ENCODE data around the gene TOMM40L.
"Not testable (repeated sequence)": the region's sequence is repeated elsewhere in the genome, so short reads cannot be mapped to it uniquely, and the experiment has no call there.

TOMM40L gene

GRCh38 chr1:161257109-161257508, 31.2 kb downstream of the TOMM40L start:
- peaks cover 7 to 18% of the 10 kb centered on the region in 2 donors for H3K27me3 ChIP-seq (ENCODE audit: control insufficient read depth in 1 of 2, insufficient read depth in 2 of 2, low read length in 2 of 2)
- not testable (repeated sequence) for H3K27ac ChIP-seq (ENCODE audit: low read length); H3K9me3 ChIP-seq (ENCODE audit: control insufficient read depth in 2 of 2, low read length in 2 of 2); H3K36me3 ChIP-seq (ENCODE audit: control insufficient read depth in 2 of 2, insufficient read depth in 2 of 2, low read length in 2 of 2); H3K9ac ChIP-seq (ENCODE audit: low read length in 2 of 2); H3K4me3 ChIP-seq (ENCODE audit: low read length in 2 of 2)
- H3K4me1 ChIP-seq (ENCODE audit: control insufficient read depth, insufficient read depth, low read length) = peaks cover 28% of the 10 kb centered on the region

- peak within 1 kb of the TSS; percentile 74 to 82 for H3K4me3 ChIP-seq (ENCODE audit: low read length in 2 of 2)
- no peaks in the 10 kb centered on the region for H3K36me3 ChIP-seq (ENCODE audit: control insufficient read depth in 2 of 2, insufficient read depth in 2 of 2, low read length in 2 of 2)
- H3K9ac ChIP-seq (ENCODE audit: low read length in 2 of 2) = peak within 1 kb of the TSS in 1 of 2 donors; percentile 66
- H3K27ac ChIP-seq (ENCODE audit: low read length) = no peak within 1 kb of the TSS
- peaks cover 28% of the 10 kb centered on the region for H3K4me1 ChIP-seq (ENCODE audit: control insufficient read depth, insufficient read depth, low read length)
- H3K9me3 ChIP-seq (ENCODE audit: control insufficient read depth in 2 of 2, low read length in 2 of 2) = no peaks in the 10 kb centered on the region
- peaks cover 7 to 18% of the 10 kb centered on the region in 2 donors for H3K27me3 ChIP-seq (ENCODE audit: control insufficient read depth in 1 of 2, insufficient read depth in 2 of 2, low read length in 2 of 2)
Observed at GRCh38 chr1:161258439-161259344, 32.8 kb downstream of the TOMM40L start, which contains the start of gene PCP4L1. PCP4L1 (plus strand) TSS chr1:161258745; CDS start chr1:161258975, 230 bp downstream.

GRCh38 chr1:161259345-161259702, 33.5 kb downstream of the TOMM40L start:
- H3K4me1 ChIP-seq (ENCODE audit: control insufficient read depth, insufficient read depth, low read length) = peaks cover 28% of the 10 kb centered on the region
- H3K27me3 ChIP-seq (ENCODE audit: control insufficient read depth in 1 of 2, insufficient read depth in 2 of 2, low read length in 2 of 2) = peaks cover 7 to 18% of the 10 kb centered on the region in 2 donors
- H3K9me3 ChIP-seq (ENCODE audit: control insufficient read depth in 2 of 2, low read length in 2 of 2) = no peaks in the 10 kb centered on the region
- H3K27ac ChIP-seq (ENCODE audit: low read length) = no peak overlapping the region
- H3K36me3 ChIP-seq (ENCODE audit: control insufficient read depth in 2 of 2, insufficient read depth in 2 of 2, low read length in 2 of 2) = no peaks in the 10 kb centered on the region
- H3K4me3 ChIP-seq (ENCODE audit: low read length in 2 of 2) = peak overlapping the region; percentile 74 to 82
- H3K9ac ChIP-seq (ENCODE audit: low read length in 2 of 2) = peak overlapping the region in 1 of 2 donors; percentile 66

- Histone ChIP-seq H3K4me3 (ENCODE audit: low read length in 2 of 2) (peak overlapping the region; percentile 74 to 82), H3K27me3 (ENCODE audit: control insufficient read depth in 1 of 2, insufficient read depth in 2 of 2, low read length in 2 of 2) (peaks cover 7 to 18% of the 10 kb centered on the region in 2 donors), H3K9me3 (ENCODE audit: control insufficient read depth in 2 of 2, low read length in 2 of 2) (no peaks in the 10 kb centered on the region), H3K36me3 (ENCODE audit: control insufficient read depth in 2 of 2, insufficient read depth in 2 of 2, low read length in 2 of 2) (no peaks in the 10 kb centered on the region), H3K9ac (ENCODE audit: low read length in 2 of 2) (no peak overlapping the region), H3K4me1 (ENCODE audit: control insufficient read depth, insufficient read depth, low read length) (peaks cover 28% of the 10 kb centered on the region), H3K27ac (ENCODE audit: low read length) (no peak overlapping the region)
Observed at GRCh38 chr1:161259765-161260164, 33.9 kb downstream of the TOMM40L start.

GRCh38 chr1:161260376-161261260, 34.8 kb downstream of the TOMM40L start:
- no peaks in the 10 kb centered on the region for H3K9me3 ChIP-seq (ENCODE audit: control insufficient read depth in 2 of 2, low read length in 2 of 2)
- peaks cover 31% of the 10 kb centered on the region for H3K4me1 ChIP-seq (ENCODE audit: control insufficient read depth, insufficient read depth, low read length)
- H3K27me3 ChIP-seq (ENCODE audit: control insufficient read depth in 1 of 2, insufficient read depth in 2 of 2, low read length in 2 of 2) = peaks cover 7 to 18% of the 10 kb centered on the region in 2 donors
- peak overlapping the region; percentile 11 for H3K27ac ChIP-seq (ENCODE audit: low read length)
- H3K4me3 ChIP-seq (ENCODE audit: low read length in 2 of 2) = peak overlapping the region in 1 of 2 donors; percentile 15
- H3K36me3 ChIP-seq (ENCODE audit: control insufficient read depth in 2 of 2, insufficient read depth in 2 of 2, low read length in 2 of 2) = no peaks in the 10 kb centered on the region
- peak overlapping the region in 1 of 2 donors; percentile 42 for H3K9ac ChIP-seq (ENCODE audit: low read length in 2 of 2)

GRCh38 chr1:161261261-161262235, 35.7 kb downstream of the TOMM40L start:
- H3K27me3 ChIP-seq (ENCODE audit: control insufficient read depth in 1 of 2, insufficient read depth in 2 of 2, low read length in 2 of 2) = peaks cover 7 to 18% of the 10 kb centered on the region in 2 donors
- H3K36me3 ChIP-seq (ENCODE audit: control insufficient read depth in 2 of 2, insufficient read depth in 2 of 2, low read length in 2 of 2) = no peaks in the 10 kb centered on the region
- peak overlapping the region in 1 of 2 donors; percentile 22 for H3K4me3 ChIP-seq (ENCODE audit: low read length in 2 of 2)
- H3K9me3 ChIP-seq (ENCODE audit: control insufficient read depth in 2 of 2, low read length in 2 of 2) = no peaks in the 10 kb centered on the region
- H3K9ac ChIP-seq (ENCODE audit: low read length in 2 of 2) = no peak overlapping the region
- H3K27ac ChIP-seq (ENCODE audit: low read length) = peak overlapping the region; percentile 11
- peaks cover 38% of the 10 kb centered on the region for H3K4me1 ChIP-seq (ENCODE audit: control insufficient read depth, insufficient read depth, low read length)

GRCh38 chr1:161265305-161265704, 39.4 kb downstream of the TOMM40L start:
- Histone ChIP-seq H3K9ac (ENCODE audit: low read length in 2 of 2) (no peak overlapping the region), H3K27ac (ENCODE audit: low read length) (no peak overlapping the region), H3K4me3 (ENCODE audit: low read length in 2 of 2) (no peak overlapping the region), H3K9me3 (ENCODE audit: control insufficient read depth in 2 of 2, low read length in 2 of 2) (no peaks in the 10 kb centered on the region), H3K27me3 (ENCODE audit: control insufficient read depth in 1 of 2, insufficient read depth in 2 of 2, low read length in 2 of 2) (no peaks in the 10 kb centered on the region), H3K36me3 (ENCODE audit: control insufficient read depth in 2 of 2, insufficient read depth in 2 of 2, low read length in 2 of 2) (no peaks in the 10 kb centered on the region), H3K4me1 (ENCODE audit: control insufficient read depth, insufficient read depth, low read length) (peaks cover 30% of the 10 kb centered on the region)

- Histone ChIP-seq H3K4me1 (ENCODE audit: control insufficient read depth, insufficient read depth, low read length) (peaks cover 24% of the 10 kb centered on the region), H3K9ac (ENCODE audit: low read length in 2 of 2) (no peak overlapping the region), H3K27ac (ENCODE audit: low read length) (peak overlapping the region; percentile 66), H3K36me3 (ENCODE audit: control insufficient read depth in 2 of 2, insufficient read depth in 2 of 2, low read length in 2 of 2) (no peaks in the 10 kb centered on the region), H3K9me3 (ENCODE audit: control insufficient read depth in 2 of 2, low read length in 2 of 2) (no peaks in the 10 kb centered on the region), H3K4me3 (ENCODE audit: low read length in 2 of 2) (peak overlapping the region; percentile 11 to 35), H3K27me3 (ENCODE audit: control insufficient read depth in 1 of 2, insufficient read depth in 2 of 2, low read length in 2 of 2) (no peaks in the 10 kb centered on the region)
Observed at GRCh38 chr1:161266202-161266601, 40.3 kb downstream of the TOMM40L start.

- no peaks in the 10 kb centered on the region for H3K36me3 ChIP-seq (ENCODE audit: control insufficient read depth in 2 of 2, insufficient read depth in 2 of 2, low read length in 2 of 2)
- no peaks in the 10 kb centered on the region for H3K9me3 ChIP-seq (ENCODE audit: control insufficient read depth in 2 of 2, low read length in 2 of 2)
- H3K4me1 ChIP-seq (ENCODE audit: control insufficient read depth, insufficient read depth, low read length) = peaks cover 18% of the 10 kb centered on the region
- peak overlapping the region; percentile 29 to 46 for H3K9ac ChIP-seq (ENCODE audit: low read length in 2 of 2)
- H3K27ac ChIP-seq (ENCODE audit: low read length) = peak overlapping the region; percentile 66
- no peaks in the 10 kb centered on the region for H3K27me3 ChIP-seq (ENCODE audit: control insufficient read depth in 1 of 2, insufficient read depth in 2 of 2, low read length in 2 of 2)
- peak overlapping the region in 1 of 2 donors; percentile 34 for H3K4me3 ChIP-seq (ENCODE audit: low read length in 2 of 2)
Observed at GRCh38 chr1:161266836-161267235, 41.0 kb downstream of the TOMM40L start.
